ENCODE data around the gene KLLN. TPM values are rescaled to one million over a fixed set of nuclear protein-coding genes. Genes with fewer than 3 reads are reported as not detected.
A peak's percentile ranks its signal among the peaks of the same experiment; 100 is the strongest.
"Not testable (repeated sequence)": the region's sequence is repeated elsewhere in the genome, so short reads cannot be mapped to it uniquely, and the experiment has no call there.

The KLLN gene, protein sequence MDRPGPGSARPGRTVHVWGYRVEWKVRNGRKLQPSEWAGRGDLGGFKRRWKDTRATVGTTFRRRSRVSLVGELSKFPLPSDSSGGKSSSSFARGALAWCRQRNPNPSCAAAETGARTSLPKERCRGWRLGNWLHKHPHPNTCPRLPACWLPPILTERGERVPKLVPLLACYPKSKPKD
- total RNA-seq: 0.62 TPM

DNA sequence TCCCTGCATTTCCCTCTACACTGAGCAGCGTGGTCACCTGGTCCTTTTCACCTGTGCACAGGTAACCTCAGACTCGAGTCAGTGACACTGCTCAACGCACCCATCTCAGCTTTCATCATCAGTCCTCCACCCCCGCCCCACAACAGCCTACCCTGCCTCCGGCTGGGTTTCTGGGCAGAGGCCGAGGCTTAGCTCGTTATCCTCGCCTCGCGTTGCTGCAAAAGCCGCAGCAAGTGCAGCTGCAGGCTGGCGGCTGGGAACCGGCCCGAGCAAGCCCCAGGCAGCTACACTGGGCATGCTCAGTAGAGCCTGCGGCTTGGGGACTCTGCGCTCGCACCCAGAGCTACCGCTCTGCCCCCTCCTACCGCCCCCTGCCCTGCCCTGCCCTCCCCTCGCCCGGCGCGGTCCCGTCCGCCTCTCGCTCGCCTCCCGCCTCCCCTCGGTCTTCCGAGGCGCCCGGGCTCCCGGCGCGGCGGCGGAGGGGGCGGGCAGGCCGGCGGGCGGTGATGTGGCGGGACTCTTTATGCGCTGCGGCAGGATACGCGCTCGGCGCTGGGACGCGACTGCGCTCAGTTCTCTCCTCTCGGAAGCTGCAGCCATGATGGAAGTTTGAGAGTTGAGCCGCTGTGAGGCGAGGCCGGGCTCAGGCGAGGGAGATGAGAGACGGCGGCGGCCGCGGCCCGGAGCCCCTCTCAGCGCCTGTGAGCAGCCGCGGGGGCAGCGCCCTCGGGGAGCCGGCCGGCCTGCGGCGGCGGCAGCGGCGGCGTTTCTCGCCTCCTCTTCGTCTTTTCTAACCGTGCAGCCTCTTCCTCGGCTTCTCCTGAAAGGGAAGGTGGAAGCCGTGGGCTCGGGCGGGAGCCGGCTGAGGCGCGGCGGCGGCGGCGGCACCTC is at the start of gene KLLN, which contains the start of gene PTEN:
KLLN (minus strand) TSS at position 481 of the 891 bp plus-strand sequence. CDS start 1,046 bp downstream, outside the sequence.
PTEN (plus strand) TSS at position 573 of the 891 bp plus-strand sequence. CDS start 845 bp downstream, outside the sequence.
- DNase-seq: peak; percentile 82

DNA sequence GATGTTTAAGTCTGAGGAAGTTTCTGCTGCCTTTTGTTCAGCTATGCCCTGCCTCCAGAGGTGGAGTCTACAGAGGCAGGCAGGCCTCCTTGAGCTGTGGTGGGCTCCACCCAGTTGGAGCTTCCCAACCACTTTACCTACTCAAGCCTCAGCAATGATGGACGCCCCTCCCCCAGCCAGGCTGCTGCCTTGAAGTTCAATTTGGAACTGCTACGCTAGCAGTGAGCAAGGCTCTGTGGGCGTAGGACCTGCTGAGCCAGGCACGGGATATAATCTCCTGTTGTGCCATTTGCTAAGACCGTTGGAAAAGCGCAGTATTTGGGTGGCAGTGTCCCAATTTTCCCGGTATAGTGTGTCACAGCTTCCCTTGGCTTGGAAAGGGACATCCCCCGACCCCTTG is 40.1 kb upstream of the KLLN start:
- not testable (repeated sequence) for DNase-seq

DNA sequence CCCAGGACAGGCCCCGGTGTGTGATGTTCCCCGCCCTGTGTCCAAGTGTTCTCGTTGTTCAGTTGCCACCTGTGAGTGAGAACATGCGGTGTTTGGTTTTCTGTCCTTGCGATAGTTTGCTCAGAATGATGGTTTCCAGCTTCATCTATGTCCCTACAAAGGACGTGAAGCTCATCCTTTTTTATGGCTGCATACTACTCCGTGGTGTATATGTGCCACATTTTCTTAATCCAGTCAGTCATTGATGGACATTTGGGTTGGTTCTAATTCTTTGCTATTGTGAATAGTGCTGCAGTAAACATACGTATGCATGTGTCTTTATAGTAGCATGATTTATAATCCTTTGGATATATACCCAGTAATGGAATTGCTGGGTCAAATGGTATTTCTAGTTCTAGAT is 34.6 kb upstream of the KLLN start:
- not testable (repeated sequence) for DNase-seq

DNA sequence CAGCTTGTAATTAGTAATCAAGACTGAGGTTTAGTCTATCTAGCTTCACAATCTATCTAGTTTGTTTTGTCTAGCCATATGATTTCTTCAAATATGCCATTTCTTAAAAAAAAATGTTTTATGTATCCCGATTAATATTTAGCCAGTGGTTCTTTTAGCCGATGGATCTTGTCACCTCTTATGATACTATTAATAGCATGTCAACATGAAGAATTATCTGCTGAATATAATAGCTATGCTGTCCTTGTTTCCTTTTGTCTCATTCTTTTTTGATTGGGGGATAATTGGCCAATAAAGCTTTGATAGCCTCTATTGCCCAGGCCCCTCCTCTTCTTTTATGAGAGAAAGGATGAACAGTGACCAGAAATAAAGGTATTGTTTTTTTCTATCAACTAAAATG is 32.9 kb upstream of the KLLN start:
- DNase-seq: no peak

DNA sequence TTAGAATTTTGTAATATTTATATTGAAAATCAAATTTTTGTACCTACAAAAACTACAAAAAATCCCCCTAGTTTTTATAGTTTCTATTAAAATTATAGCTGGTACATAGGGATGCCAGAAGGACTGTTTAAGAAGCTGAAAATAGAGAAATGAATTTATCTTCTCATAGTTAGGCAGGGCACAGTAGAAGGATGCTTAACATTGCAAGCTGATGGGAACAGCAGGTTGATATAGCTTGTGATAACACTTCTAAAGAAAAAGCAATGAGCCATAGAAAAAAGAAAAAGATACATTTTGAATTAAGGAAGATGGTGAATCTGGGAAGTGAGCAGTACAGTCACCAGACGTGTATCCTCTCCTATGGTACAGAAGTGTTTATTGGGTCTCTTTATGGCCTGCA is 32.1 kb upstream of the KLLN start:
- no peak for DNase-seq

DNA sequence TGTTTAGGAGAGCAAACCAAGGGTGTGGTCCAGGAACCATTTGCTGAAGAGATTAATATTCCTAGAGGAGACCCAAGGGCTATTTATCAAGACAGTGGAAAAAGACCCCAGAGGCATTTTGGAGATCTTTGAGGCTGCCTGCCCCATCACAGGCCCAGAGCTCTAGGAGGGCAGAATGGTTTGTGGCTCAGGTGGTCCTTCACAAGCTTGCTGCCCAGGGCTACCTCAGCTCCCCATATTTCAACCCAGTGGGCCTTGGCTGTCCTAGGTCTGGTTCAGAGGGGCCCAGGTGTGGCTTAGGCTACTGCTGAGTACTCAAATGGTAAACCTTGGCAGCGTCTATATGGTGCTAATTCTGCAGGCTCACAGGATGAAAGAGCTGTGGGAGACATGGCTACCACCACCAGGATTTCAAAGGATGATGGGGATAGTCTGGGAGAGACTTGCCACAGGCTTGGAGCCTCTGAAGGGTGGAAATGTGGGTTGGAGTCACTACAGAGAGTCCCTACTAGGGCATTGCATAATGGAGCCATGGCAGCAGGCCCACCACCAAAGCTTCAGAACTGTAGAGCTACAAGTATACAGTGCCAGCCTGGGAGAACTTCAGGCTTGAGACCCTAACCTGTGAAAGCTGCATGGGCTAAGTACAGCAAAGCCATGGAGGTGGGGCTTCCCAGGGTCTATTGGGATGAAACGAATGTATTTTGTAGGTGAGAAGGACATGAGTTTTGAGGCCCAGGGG is 24.4 kb upstream of the KLLN start:
- no peak for DNase-seq

DNA sequence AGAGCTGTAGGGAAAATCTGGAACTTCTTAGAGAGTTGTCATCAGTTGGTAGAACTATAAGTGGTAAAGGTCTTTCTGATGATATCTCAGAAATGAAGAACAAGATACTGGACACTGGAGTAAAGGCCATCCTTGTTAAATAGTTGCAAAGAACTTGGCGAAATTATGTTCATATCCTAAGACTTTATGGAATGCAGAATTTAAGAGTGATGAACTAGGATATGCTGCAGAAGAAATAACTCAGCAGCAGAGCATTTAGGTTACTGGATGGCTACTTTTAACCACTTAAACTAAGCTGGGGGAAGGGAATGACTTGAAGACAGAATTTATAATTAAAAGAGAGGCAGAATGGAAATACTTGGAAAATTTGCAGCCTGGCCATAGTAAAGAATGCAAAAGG is 23.8 kb upstream of the KLLN start:
- DNase-seq: no peak

DNA sequence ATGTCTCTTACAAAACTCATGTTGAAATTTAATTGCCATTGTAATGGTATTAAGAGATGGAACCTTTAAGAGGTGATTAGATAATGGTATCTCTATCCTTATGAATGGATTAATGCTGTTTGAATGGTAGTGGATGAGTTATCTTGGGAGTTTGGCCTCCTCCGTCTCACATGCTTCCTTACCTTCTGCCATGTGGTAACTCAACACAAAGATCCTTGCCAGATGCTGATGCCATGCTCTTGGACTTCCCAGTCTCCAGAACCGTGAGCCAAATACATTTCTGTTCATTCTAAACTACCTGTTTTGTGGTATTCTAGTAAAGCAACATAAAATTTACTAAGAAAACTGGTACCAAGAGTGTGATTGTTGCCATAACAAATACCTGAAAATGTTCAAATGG is 23.3 kb upstream of the KLLN start:
- DNase-seq: no peak

DNA sequence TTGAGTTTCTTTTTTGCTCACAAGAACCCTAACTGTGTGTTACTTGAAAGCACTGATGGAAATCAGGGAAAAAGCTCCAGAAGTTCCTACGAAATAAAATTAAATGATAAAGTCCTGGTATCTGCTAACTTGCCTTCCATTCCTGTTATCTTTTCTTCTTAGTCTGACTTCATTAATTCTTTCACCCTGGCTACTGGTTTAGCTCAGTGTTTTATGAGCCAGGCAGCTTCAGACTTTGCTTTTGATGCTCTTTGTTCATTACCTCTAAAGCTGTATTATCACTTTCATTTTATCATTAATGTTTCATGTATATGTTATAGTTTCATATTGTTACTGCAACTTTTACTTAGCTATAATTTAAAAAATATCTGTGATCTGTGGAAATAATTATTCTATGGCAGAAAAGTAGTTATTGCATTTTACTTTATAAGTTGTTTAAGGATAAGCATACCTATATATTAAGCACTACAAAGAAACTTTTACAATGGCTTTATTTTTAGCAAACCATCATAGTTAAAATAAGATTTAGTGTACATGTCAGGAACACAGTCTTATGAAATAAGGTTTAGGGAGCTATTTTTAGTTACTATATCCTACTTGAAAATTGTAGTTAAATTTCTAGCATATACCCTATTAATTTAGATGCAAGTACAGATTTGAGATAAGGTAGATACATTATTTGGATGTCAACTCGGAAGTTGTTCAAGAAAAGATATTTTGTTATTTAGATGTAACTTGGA is 19.4 kb upstream of the KLLN start:
- no peak for DNase-seq

DNA sequence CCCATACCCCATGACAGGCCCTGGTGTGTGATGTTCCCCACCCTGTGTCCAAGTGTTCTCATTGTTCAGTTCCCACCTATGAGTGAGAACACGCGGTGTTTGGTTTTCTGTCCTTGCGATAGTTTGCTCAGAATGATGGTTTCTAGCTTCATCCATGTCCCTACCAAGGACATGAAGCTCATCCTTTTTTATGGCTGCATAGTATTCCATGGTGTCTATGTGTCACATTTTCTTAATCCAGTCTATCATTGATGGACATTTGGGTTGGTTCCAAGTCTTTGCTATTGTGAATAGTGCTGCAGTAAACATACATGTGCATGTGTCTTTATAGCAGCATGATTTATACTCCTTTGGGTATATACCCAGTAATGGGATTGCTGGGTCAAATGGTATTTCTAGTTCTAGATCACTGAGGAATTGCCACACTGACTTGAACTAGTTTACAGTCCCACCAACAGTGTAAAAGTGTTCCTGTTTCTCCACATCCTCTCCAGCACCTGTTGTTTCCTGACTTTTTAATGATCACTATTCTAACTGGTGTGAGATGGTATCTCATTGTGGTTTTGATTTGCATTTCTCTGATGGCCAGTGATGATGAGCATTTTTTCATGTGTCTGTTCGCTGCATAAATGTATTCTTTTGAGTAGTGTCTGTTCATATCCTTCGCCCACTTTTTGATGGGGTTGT is 18.2 kb upstream of the KLLN start:
- not testable (repeated sequence) for DNase-seq

DNA sequence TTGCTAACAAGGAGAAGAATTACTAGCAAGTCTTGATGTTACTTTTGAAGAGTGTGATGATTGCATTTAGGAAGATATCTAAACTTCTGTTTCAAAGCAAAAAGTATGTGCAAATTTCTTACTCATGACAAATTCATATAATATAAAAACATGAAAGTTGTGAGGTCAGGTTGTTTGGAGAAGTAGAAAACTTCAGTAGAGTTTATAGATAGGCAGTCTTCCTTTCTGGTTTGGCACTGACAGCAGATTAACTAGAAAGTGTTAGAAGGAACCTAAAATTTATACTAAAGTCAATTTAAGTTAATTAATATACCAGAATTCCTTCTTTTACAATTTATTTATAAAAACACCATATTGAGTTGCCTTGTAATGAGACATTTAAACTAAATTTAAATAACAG is 17.0 kb upstream of the KLLN start:
- DNase-seq: no peak

DNA sequence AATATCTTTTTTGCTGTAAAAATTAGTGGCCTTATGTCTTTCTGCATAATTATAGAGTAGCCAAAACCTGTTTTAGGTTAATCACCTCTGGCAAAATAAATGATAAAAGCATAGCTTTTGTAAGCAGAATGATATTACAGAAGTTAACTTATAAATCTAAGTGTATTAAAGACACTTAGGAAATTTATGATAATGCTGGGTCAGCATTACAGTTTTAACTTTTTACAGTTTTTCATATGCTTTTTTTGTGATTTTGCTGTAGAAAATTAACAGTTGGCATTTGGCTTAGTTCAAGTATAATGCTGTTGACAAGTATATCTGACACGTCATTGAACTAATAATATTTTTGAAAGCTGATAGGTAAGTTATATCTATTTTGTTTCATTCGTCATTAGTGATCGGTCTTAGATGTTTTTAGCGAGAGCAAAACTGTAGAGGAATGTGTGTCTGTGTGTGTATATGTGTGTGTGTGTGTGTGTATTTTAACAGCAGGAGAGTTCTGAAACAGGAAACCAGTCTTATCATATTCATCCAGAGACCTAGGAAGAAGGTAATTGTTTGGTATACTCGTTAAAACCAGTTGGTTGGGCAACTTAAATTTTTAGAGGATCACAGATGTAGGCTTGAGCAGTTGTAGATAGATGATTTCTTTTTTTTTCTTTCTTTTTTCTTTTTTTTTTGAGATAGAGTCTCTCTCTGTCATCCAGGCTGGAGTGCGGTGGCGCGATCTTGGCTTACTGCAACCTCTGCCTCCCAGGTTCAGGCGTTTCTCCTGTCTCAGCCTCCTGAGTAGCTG is 15.5 kb upstream of the KLLN start:
- DNase-seq: no peak

DNA sequence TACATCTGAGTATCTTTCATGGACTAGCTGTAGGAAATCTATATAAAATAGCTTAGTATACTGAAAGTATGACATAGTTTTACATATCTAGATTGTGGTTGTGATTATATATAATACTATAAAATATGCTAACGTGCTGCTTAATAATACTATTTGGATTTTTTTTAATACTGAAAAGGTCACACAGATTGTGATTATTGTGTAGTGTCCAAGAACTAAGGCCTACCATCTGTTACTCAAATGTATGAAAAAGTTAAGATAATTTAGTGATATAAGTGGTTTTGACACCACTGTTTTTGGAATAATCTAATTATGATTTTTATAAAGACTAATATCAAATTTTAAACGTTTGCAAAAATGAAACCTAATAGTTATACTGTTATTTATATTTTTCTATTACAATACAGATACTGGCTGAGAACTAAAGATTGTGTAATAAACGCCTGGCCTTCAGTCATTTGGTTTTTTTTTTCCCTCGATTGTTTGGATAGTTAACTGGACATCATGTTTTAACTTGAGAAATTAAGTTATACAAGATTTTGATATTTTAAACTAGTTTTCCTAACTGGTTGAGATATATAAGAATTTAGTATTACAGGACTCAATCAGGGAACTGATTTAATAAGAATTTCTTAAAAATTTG is 12.7 kb upstream of the KLLN start:
- no peak for DNase-seq

DNA sequence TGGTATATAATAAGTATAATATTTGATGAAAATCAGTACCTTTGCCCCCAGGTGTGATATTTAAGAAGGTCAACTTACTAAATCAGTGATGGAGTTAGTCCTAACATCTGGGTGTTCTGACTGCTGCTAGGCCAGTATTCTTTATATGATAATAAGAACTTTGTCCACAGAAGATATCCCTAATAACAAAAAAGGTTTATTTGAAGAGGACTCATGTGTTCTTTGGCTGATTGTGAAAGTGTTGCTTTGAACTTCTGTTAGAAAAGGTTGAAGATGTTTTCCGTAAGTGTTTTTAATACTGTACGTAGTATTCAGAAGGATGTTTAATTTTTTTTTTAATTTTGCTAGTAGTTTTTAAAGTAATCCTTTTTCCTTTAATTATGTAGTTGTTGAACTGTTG is 10.3 kb upstream of the KLLN start:
- DNase-seq: no peak

DNA sequence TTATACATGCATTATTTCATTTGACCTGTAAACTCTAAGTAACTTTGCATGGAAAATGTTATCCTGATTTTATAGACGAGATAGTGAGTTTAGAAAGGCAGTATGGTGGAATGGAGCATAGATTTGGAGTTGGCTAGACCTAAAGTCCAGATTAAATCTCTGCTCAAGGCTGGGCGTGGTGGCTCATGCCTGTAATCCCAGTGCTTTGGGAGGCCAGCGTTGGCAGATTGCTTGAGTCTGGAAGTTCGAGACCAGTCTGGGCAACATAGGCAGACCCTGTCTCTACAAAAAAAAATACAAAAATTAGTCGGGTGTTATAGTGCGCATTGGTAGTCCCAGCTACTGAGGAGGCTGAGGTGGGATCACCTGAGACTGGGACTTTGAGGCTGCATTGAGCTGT is 9.5 kb upstream of the KLLN start:
- DNase-seq: no peak

DNA sequence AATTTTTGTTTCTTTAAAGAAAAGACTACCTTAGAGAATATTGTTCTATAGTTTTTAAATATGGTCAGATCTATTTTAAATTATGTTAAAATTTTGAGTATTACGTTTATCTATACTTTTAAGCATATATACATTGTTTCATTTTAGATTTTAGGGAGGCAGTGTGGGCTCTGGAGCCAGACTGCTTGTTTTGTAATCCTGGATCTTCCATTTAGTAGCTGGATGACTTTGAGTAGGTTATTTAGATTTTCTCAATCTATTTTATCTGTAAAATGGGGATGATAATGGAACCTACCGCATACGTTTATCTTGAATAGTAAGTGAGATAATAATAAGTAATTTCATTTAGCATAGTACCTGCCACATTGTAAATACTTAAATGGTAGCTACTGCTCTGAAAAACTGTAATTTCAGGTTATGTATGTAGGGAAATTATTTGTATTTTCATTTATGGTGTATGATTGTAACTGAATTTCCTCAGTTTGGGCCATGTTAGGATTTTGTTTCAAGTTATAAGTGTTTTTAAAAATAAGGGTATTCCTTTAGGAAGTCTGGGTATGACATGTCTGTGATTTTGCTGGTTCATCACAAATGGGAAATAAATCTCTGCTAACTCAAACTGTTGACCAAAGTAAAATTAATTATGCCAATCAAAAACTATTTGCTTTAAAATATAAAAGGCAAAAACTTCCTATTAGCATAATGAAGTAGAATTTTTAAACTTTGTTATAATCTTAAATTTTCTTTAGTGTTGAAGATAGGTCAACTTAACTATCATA is 6.6 kb upstream of the KLLN start:
- no peak for DNase-seq

DNA sequence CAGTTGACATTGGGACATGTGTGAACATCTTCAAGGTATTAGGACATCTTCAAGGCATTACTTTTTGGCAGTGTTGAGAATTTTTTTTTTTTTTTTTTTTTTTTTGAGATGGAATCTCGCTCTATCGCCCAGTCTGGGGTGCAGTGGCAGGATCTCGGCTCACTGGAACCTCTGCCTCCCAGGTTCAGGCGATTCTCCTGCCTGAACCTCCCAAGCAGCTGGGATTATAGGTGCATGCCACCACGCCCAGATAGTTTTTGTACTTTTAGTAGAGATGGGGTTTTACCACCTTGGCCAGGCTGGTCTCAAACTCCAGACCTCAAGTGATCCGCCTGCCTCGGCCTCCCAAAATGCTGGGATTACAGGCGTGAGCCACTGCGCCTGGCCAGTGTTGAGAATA is 5.8 kb upstream of the KLLN start:
- DNase-seq: not testable (repeated sequence)

DNA sequence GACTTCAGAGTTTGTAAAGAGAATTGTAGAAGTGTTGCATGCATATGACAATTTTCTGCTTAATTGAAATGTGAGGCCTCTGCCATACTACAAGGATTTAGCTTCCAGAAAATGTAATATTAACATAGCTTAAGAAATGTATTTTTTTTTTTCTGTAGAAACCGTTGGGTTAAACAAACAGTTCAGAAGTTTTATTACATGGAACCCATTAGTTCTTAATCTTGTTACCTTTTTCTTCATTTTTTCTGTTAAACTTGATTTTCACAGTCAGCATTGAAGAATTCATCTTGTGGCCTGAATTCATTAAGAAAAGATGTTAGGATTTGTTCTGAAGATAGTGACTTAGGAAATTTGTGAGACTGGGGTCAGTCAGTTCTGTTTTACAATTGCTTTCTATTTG is 4.9 kb upstream of the KLLN start:
- no peak for DNase-seq

DNA sequence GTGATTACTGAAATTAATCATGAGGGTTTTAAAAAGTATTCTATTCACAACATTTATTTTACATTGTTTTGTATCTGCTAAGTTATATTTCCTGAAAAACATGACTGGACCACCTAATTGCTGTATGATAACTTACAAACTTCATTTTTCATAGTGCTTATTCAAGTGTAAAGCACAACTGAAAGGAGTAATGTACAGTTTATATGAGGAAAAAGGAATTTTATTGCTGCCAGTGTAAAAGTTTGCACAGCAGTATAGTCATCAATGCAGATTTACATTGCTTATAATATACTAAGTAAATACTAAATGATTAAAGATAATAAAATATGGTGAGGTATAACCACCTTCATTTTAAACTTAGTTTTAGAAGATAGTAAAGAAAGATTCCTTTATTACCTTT is 4.1 kb upstream of the KLLN start:
- no peak for DNase-seq

Data from occipital lobe (tissue), 2 donors.